ENCODE measurements around the gene LCN6. TPM values are rescaled to one million over a fixed set of nuclear protein-coding genes. Genes with fewer than 3 reads are reported as not detected.

Gene LCN6
- total and polyA plus RNA-seq, 10 of the 15 experiments (the other 5 are each of a cell fraction or from before 2014, with no cell fraction given): not detected

DNA sequence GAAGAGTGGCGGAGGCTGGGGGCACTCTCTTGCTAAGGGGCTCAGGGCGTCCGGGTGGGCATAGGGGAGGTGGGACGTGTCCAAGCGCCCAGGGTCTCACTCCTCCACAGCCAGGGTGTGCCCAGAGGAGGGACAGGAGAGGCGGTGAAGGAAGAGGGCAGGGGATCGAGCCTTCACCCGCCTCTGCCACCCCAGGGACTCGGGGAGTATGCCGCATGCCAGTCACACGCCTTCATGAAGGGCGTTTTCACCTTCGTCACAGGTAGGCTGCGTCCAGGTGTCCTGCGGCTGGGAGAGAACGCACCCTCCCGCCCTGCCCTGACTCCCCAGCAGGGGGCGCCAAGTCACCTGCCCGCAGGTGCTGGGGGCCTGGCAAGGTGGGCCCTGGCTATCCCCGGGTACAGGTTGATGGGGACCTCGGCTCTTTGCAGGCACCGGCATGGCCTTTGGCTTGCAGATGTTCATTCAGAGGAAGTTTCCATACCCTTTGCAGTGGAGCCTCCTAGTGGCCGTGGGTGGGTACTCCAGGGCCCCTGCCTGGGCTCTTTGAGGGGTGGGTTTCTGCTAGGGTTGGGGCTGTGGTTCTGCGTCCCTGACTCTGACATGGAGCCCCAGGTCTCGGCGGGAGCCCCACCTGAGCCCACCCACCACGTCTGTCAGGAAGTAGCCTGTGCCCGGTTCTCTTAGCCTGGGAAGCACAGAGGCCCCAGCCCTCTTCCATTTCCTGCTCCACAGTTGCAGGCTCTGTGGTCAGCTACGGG is 43.4 kb upstream of the LCN6 start (continued):
- TF ChIP-seq, protein P1, sequence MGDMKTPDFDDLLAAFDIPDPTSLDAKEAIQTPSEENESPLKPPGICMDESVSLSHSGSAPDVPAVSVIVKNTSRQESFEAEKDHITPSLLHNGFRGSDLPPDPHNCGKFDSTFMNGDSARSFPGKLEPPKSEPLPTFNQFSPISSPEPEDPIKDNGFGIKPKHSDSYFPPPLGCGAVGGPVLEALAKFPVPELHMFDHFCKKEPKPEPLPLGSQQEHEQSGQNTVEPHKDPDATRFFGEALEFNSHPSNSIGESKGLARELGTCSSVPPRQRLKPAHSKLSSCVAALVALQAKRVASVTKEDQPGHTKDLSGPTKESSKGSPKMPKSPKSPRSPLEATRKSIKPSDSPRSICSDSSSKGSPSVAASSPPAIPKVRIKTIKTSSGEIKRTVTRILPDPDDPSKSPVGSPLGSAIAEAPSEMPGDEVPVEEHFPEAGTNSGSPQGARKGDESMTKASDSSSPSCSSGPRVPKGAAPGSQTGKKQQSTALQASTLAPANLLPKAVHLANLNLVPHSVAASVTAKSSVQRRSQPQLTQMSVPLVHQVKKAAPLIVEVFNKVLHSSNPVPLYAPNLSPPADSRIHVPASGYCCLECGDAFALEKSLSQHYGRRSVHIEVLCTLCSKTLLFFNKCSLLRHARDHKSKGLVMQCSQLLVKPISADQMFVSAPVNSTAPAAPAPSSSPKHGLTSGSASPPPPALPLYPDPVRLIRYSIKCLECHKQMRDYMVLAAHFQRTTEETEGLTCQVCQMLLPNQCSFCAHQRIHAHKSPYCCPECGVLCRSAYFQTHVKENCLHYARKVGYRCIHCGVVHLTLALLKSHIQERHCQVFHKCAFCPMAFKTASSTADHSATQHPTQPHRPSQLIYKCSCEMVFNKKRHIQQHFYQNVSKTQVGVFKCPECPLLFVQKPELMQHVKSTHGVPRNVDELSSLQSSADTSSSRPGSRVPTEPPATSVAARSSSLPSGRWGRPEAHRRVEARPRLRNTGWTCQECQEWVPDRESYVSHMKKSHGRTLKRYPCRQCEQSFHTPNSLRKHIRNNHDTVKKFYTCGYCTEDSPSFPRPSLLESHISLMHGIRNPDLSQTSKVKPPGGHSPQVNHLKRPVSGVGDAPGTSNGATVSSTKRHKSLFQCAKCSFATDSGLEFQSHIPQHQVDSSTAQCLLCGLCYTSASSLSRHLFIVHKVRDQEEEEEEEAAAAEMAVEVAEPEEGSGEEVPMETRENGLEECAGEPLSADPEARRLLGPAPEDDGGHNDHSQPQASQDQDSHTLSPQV (IDR thresholded peaks at IDR 0.05): no peak
- TF ChIP-seq, protein P2, sequence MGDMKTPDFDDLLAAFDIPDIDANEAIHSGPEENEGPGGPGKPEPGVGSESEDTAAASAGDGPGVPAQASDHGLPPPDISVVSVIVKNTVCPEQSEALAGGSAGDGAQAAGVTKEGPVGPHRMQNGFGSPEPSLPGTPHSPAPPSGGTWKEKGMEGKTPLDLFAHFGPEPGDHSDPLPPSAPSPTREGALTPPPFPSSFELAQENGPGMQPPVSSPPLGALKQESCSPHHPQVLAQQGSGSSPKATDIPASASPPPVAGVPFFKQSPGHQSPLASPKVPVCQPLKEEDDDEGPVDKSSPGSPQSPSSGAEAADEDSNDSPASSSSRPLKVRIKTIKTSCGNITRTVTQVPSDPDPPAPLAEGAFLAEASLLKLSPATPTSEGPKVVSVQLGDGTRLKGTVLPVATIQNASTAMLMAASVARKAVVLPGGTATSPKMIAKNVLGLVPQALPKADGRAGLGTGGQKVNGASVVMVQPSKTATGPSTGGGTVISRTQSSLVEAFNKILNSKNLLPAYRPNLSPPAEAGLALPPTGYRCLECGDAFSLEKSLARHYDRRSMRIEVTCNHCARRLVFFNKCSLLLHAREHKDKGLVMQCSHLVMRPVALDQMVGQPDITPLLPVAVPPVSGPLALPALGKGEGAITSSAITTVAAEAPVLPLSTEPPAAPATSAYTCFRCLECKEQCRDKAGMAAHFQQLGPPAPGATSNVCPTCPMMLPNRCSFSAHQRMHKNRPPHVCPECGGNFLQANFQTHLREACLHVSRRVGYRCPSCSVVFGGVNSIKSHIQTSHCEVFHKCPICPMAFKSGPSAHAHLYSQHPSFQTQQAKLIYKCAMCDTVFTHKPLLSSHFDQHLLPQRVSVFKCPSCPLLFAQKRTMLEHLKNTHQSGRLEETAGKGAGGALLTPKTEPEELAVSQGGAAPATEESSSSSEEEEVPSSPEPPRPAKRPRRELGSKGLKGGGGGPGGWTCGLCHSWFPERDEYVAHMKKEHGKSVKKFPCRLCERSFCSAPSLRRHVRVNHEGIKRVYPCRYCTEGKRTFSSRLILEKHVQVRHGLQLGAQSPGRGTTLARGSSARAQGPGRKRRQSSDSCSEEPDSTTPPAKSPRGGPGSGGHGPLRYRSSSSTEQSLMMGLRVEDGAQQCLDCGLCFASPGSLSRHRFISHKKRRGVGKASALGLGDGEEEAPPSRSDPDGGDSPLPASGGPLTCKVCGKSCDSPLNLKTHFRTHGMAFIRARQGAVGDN (IDR thresholded peaks at IDR 0.05): no peak
- TF ChIP-seq SREBF2 (IDR thresholded peaks at IDR 0.05; ENCODE audit: low read length): no peak
